Peyer's patch (tissue), 4 donors: Measurements from ENCODE around the gene EPHB1.

ENCODE experiments used
- POLR2A ChIP-seq, 2 donors: fragments of 450-650 bp; IDR thresholded peaks; one replicate each; pipeline ENCODE4 v1.5.1; 2017; ENCODE audit warnings: antibody characterized with exemption in 2 of 2, mild to moderate bottlenecking in 2 of 2, moderate library complexity in 2 of 2
- TF ChIP-seq, protein P1 (sequence below), 6 experiments: fragments of 450-650 bp in 4 of 6; fragments of 200-600 bp in 2 of 6; sonication (generic) in 1 of 6; IDR thresholded peaks; one replicate each; pipeline ENCODE4 v1.5.1; 2017 to 2019; ENCODE audit warnings: antibody characterized with exemption in 6 of 6, mild to moderate bottlenecking in 3 of 6, moderate library complexity in 1 of 6

DNA sequence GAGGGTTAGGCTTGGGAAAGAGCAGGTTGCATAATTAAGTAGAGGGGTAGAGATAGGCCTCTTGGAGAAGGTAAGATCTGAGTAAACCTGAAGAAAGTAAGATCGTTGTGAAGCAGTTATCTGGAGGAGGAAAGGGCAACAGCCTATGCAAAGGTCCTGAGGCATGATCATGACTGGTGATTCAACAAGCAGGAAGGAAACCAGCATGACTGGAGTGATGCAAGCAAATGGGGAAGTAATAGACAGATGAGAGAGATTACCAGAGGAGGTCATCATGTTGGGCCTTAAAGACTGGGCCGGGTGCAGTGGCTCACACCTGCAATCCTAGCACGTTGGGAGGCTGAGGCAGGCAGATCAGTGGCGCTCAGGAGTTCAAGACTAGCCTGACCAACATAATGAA, 360.2 kb downstream of the EPHB1 start:
- TF ChIP-seq, protein P1, sequence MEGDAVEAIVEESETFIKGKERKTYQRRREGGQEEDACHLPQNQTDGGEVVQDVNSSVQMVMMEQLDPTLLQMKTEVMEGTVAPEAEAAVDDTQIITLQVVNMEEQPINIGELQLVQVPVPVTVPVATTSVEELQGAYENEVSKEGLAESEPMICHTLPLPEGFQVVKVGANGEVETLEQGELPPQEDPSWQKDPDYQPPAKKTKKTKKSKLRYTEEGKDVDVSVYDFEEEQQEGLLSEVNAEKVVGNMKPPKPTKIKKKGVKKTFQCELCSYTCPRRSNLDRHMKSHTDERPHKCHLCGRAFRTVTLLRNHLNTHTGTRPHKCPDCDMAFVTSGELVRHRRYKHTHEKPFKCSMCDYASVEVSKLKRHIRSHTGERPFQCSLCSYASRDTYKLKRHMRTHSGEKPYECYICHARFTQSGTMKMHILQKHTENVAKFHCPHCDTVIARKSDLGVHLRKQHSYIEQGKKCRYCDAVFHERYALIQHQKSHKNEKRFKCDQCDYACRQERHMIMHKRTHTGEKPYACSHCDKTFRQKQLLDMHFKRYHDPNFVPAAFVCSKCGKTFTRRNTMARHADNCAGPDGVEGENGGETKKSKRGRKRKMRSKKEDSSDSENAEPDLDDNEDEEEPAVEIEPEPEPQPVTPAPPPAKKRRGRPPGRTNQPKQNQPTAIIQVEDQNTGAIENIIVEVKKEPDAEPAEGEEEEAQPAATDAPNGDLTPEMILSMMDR (IDR thresholded peaks at IDR 0.05), result no peak
- no peak for TF ChIP-seq POLR2A (IDR thresholded peaks at IDR 0.05)
